ENCODE data around the gene LRRC23. TPM values are rescaled to one million over a fixed set of nuclear protein-coding genes. Genes with fewer than 3 reads are reported as not detected.

Gene LRRC23
- total RNA-seq, 4 donors from 2014 or later, result 3.9 to 7.9 (median 6.2) TPM

DNA sequence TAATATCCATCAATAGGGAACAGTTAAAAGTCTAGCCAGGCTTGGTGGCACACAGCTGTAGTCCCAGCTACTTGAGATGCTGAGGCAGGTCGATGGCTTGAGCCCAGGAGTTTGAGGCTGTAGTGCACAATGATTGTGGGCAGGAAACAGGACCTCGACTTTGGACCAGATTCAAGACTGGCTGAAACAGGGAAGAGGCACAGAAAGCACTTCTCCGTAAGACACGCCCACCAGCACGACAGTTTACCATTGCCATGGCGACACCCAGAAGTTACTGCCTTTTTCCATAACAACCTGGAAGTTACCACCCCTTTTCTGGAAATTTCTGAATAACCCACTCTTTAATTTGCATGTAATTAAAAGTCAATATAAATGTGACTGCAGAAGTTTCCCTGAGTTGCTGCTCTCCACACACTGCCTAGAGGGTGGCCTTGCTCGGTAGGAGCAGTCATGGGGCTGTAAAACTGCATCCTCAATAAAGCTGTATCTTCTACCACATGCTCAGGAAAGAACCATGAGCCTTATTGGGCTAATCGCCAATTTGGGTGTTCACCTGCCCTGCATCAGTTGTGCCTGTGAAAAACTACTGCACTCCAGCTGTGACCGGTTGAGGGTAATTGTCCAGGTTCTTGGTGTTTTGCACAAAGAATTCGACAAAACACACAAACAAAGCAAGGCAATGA lies 4.6 kb upstream of the LRRC23 start:
- TF ChIP-seq, protein P1, sequence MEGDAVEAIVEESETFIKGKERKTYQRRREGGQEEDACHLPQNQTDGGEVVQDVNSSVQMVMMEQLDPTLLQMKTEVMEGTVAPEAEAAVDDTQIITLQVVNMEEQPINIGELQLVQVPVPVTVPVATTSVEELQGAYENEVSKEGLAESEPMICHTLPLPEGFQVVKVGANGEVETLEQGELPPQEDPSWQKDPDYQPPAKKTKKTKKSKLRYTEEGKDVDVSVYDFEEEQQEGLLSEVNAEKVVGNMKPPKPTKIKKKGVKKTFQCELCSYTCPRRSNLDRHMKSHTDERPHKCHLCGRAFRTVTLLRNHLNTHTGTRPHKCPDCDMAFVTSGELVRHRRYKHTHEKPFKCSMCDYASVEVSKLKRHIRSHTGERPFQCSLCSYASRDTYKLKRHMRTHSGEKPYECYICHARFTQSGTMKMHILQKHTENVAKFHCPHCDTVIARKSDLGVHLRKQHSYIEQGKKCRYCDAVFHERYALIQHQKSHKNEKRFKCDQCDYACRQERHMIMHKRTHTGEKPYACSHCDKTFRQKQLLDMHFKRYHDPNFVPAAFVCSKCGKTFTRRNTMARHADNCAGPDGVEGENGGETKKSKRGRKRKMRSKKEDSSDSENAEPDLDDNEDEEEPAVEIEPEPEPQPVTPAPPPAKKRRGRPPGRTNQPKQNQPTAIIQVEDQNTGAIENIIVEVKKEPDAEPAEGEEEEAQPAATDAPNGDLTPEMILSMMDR (IDR thresholded peaks at IDR 0.05; ENCODE audit: low read depth), result no peak

GRCh38 chr12:6902448-6902847 lies 2.2 kb upstream of the LRRC23 start:
- TF ChIP-seq, protein P1 (IDR thresholded peaks at IDR 0.05; ENCODE audit: low read depth), result no peak

DNA sequence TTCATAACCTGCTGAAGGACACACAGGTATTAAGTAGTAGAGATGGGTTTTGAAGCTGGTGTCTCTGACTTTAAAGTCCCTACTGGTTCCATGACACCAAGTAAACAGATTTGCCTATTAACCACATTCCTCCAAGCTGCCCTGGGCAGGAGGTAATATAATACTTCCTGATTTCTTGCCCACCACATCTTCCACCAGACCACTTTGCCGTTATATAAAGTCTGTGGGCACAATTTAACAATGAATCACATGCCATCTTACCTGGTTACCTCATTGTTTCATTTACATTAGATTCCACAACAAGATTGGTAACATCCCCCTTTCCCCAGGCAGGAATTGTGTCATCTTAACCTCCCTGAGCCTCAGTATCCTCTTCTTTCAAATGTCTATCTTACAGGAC lies 900 bp upstream of the LRRC23 start:
- TF ChIP-seq, protein P1 (IDR thresholded peaks at IDR 0.05; ENCODE audit: low read depth), result no peak

- TF ChIP-seq, protein P1 (IDR thresholded peaks at IDR 0.05; ENCODE audit: low read depth), result no peak
These were observed 905 bp downstream of the LRRC23 start for GRCh38 chr12:6905414-6906040.

GRCh38 chr12:6909421-6910145 lies 5.0 kb downstream of the LRRC23 start:
- TF ChIP-seq, protein P1 (IDR thresholded peaks at IDR 0.05; ENCODE audit: low read depth), result no peak

- TF ChIP-seq, protein P1 (IDR thresholded peaks at IDR 0.05; ENCODE audit: low read depth), result no peak
These were observed 7.7 kb downstream of the LRRC23 start for GRCh38 chr12:6912164-6912935.
